ENCODE data around the gene TGM6.
A peak's percentile ranks its signal among the peaks of the same experiment; 100 is the strongest.

Gene TGM6

DNA sequence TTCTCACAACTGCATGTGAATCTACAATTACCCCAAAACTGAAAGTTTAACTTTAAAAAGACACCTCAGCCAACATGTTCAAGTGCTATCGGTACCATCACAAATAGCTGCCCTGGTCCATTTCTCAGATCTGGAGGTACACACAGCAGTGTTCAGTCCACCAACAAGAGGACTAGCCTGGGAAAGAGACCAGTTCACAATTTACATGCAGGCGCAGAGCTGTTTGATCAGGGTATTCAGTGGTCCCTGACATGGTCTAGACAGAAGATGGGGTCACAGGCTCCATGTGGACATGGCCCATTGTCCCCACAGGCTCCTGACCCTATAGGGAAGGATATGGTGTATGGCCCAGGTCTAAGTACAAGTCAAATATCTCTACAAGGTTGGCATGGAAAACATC, 15.6 kb upstream of the TGM6 start:
- no peak for DNase-seq

DNA sequence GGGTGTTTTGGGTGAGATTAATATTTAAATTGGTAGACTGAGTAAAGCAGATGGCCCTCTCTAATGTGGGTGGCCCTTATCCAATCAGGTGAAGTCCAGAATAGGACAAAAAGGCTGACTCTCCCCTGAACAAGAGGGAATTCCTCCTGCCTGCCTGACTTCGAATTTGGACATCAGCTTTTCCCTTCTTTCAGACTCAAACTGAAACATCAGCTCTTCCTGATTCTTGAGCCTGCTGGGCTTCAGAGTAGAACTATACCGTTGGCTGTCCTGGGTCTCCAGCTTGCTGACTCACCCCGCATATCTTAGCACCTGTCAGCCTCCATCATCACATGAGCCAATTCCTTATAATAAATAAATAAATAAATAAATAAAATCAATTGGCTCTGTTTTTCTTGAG, 15.0 kb upstream of the TGM6 start:
- no peak for DNase-seq

DNA sequence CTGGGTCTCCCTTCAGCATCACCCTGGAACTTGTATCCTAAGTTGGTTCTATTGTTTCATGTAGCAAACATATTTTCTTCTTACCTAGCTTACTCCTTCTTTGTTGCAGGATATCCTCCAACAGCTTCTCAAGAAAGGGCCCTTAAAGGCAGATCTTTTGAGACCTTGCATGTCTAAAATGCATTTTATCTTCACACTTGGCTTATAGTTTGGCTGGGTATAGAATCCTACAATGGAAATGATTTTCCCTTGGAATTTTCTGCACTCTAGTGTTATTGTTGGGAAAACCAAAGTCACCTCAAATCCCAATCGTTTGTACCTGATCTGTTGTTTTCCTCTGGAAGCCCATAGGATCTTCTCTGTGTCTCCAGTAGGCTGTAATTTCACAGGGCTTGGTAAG, 12.1 kb upstream of the TGM6 start:
- no peak for DNase-seq

DNA sequence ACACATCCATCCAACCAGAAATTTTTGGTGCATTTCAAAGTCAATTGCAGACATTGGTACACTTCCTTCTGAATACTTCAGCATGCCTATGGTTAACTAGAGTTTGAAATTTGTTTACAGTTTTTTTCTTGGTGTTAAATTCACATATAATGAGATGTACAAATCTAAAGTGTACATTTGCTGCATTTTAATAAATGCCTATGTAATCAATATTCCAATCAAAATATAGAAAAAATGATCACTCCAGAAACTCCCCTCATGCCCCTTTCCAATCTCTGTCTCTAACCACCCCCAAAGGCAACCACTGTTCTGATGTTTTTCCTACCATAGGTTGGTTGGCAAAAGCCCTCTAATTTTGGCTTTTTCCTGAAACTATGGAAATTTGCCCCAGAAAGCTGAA, 7.6 kb upstream of the TGM6 start:
- no peak for DNase-seq

DNA sequence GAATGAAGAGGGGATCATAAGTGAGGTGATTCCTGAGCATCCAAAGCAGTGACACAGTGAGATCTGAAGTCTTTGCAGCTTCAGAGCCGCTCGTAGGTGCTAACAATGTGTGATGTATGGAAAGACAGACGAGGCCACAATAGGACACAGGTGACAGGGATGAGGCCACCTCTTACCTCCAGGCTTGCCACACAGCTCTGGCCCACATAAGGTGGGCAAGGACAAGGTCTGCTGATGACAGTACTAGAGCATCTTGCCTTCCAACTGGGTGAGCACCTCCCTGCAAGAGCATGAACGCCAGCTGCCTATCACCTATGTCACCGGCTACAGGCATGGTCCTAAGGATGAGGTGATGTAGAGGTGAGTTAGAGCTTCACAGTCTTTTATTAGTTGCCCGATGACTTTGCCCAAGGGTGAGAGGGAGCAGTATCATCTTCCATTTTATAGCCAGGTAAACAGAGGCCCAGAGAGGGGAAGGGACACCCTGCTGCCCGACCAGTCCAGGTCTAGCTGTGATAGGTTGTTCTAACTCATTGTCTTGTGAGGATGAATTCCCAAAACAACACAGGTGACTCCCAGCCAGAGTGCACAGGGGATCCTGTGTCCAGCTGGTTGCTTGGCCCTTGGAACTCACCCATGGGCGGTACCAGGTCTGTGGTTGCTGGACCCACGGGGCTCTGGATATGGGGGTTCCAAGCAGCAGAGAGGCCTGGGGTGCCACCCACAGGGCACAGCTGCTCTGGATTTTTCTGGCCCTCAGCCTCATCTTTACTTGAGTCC, 6.2 kb upstream of the TGM6 start:
- DNase-seq: no peak

DNA sequence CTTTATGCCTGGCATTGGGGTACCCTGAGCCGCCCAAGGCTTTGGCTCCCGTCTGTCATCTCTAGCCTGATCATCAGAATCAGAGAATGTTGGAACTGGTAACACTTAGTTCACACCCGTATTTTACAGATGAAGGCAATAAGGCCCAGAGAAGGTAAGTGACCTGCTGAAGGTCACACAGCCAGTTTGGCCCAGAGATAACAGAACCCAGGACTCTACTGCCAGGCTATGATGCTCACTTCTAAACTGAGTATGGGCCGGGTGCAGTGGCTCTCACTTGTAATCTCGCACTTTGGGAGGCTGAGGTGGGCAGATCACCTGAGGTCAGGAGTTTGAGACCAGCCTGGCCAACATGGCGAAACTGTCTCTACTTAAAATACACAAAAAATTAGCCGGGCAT, 1.8 kb upstream of the TGM6 start:
- no peak for DNase-seq

DNA sequence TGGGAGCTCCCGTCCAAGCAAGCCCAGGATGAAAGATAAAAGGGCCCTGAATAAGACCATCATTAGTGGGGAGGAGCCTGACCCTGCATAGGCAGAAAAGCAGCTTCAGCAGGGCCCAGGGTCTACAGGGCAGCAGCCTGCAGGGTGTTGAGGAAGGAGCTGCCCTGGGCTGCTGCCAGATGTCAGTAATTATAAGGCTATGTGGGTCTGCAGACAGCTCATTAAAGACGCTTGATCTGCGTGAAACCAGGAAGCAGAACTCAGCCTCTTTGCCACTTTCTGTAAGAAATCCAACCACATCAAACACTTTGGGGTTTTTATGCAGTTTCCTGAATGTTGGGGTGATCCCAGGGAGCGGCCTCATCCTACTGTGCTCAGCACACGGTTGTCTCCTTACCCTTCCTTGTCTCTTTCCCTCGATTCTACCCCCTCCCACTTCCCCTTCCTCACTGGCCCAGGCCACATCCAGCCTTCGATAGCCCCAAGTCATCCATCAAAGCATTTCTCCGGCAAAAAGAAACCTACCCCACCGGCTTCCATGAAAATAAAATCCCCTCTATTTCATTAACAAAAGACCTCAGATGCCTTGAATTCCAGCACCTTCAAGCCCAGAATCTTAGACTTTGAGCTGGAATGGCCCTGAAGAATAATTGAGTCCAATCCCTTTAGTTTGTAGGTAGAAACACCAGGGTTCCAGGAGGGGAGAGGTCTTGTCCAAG, 1.0 kb upstream of the TGM6 start:
- DNase-seq: peak; percentile 20

DNA sequence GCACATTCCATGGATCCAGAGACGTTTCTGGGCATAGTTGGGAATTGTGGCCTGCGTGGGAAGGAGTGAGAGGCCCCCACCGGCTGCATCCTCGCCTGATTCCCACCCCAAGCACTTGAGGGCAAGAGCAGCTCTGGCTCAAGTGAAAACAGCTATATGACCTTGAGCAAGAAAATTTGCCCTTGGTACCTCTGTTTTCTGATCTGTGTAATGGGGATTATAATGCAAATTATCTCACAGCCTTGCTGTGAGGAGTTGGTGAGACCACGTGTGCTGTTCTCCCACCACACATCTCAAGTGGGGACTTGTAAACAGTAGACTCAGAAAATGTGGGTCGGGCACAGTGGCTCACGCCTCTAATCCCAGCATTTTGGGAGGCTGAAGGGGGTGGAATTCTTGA, 602 bp downstream of the TGM6 start:
- no peak for DNase-seq

DNA sequence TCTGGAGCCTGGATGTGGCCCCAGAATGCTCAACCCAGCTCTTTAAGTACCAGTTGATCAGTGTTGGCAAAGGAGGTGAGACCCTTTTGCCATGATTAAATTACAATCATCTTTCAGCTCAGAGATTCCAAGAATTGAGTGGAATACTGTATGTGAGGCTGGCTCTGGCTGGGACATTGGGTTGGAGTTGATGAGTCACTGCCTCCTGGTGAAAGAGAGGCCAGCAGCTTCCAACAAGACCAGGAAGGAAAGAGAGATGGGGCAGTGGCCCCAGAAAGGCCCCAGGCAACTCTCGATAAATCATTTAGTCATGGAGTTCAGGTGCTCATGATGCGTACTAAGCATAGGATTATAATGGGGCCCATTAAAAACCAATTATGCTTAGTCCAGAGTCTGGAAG, 2.1 kb downstream of the TGM6 start:
- DNase-seq: no peak

DNA sequence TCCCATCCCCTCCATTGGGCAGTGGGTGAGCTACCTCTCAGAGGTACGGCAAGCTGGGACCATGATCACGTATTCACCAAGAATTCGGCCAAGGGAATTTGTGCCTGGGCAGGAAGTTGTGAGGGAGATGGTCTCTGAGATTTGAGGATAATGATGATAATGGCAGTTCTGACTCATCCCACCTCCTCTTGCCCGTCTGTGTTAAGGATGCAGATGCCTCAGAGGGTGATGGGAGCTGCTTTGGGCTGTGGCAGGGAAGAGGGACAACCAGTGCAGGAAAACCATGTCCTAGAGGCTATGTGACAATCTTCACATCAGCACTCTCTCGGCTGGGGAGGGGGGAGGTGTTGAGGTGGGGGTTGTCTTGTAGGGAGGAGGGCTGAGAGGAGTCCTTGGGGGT, 4.3 kb downstream of the TGM6 start:
- no peak for DNase-seq

DNA sequence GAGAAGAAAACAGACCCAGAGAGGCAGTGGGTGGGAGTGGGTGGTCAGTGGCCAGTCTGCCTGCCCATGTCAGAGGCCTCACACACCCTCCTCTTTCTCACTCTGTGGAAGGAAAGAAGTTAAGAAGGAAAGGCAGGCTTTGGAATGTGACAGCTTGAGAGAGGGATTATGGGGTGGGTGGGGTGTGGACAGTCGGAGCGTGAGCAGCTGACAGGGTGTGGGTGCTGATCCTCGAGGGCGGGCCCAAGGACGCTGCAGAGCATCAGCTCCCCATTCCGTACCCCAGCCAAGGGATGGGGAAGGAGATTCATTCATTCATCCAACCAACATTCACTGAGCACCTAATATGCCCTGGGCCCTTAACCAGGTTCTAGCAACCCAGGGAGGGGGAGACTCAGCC, 4.8 kb downstream of the TGM6 start:
- no peak for DNase-seq

DNA sequence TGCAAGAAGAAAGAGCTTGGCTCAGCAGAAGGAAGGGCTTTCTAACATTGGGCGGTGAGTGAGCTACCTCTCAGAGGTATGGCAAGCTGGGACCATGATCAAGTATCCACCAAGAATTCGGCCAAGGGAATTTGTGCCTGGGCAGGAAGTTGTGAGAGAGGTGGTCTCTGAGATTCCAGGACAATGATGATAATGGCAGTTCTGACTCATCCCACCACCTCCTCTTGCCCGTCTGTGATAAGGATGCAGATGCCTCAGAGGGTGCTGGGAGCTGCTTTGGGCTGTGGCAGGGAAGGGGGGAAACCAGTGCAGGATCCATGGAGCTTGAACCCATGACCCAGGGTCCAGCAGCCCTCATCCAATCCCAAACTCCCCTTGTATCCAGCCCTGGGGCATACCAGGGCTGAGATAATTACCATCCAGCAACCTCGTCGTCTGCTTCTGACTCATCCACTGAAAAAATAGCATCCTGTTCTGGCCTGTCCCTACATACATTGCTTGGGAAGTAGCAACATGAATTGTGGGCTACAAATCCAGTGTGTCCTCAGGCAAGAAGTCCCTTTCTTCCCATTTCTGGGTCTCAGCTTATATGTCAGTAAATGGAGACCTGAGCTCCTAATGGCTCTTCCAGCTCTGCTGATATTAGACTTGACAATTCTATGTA, 5.9 kb downstream of the TGM6 start:
- no peak for DNase-seq

DNA sequence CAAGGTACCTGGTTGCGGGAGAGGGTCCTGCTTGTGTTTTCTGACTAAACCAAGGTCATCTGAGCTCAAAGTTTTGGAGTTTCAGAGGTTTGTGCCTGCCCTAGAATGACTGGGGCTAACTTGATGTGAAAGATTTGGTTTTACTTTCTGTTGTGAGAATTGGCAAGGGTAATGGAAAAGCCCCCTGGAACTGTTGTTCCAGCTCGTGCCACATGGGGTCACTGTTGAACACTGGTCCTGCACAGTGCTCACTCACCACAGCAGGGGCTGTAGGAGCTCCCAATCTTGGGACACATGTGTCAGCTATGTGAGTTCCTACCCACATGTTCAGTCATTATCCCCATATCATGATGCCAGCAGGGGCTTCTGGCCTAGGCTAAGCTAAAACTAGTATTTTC, 6.5 kb downstream of the TGM6 start:
- DNase-seq: peak; percentile 28

DNA sequence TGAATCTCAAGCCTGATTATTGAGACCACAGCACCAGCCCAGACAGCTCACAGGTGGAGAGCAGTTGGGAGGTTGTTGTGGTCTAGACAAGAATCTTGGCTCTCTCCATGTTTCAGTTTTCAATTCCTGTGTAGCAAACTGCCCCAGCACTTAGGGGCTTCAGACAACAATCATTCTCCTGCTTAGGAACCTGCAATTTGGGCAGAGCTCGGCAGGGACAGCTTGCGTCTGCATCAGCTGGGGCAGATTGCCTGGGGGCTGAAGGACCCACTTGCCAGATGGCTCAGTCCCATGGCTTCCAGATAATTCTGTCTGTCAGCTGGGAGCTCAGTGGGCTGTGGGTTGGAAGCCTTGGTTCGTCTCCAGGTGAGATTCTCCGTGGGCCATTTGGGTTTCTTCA, 6.9 kb downstream of the TGM6 start:
- no peak for DNase-seq

DNA sequence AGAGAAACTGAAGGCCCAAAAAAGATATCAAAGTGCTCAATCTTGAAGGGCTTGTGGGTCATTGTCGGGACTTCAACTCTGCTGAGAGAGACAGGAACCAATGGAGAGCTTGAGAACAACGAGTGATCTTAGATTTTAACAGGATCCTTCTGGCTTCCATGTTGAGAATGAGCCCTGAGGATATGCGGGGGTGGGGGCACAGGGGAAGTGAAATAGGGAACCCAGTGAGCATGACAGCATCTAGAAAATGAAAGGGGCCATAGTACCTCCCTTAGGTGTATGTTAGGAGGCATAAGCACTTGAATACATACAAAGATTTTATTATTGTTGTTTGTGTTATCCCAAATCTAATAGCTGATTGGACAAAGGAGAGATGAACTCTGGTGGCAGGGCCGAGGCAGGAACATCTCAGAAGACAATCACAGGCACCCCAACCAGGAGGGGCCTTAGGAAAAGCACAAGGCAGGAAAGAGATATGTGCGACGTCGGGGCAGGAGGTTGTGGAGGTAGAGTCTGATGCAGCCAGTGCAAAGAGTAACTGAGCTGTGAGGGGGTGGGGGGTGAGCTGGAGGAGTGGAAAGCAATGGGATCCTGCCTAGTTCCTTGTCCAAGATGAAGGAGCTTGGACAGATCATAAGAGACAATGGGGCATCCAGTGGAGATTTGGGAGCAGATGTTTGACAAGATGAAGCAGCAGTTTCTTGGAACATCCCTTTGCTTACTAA, 10.4 kb downstream of the TGM6 start:
- DNase-seq: no peak

DNA sequence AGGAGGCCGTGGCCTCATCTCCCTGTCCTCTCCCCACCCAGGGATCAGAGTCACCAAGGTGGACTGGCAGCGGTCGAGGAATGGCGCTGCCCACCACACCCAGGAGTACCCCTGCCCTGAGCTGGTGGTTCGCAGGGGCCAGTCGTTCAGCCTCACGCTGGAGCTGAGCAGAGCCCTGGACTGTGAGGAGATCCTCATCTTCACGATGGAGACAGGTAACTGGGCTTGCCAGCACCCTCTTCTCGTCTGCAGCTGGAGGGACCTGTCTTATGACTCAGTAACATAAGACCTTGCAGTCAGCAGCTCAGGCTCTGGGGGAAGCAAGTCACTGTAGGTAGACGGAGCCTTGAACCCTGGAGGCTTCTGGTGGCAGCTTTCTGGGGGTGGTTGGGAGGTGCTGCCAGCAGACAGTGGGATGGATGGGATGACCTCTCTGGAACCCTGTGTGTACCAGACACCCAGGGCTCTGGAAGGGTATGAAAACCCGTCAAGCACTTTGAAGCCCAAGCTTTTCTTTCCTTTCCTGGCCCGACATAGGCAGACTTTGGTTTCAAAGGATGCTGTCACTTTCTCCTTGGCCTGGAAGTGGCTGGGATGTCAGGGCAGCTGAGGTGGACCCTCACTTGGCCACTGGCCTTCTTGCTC, 13.8 kb downstream of the TGM6 start:
- no peak for DNase-seq

DNA sequence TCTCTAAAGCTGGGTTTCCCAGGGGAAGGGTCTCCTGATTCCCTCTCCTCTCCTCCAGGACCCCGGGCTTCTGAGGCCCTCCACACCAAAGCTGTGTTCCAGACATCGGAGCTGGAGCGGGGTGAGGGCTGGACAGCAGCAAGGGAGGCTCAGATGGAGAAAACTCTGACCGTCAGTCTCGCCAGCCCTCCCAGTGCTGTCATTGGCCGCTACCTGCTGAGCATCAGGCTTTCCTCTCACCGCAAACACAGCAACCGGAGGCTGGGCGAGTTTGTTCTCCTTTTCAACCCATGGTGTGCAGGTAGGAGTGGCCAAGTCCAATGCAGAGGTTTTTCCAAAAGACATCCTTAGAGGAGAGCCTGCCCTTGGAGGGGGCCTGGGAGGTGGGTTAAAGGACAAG, 14.4 kb downstream of the TGM6 start:
- no peak for DNase-seq

DNA sequence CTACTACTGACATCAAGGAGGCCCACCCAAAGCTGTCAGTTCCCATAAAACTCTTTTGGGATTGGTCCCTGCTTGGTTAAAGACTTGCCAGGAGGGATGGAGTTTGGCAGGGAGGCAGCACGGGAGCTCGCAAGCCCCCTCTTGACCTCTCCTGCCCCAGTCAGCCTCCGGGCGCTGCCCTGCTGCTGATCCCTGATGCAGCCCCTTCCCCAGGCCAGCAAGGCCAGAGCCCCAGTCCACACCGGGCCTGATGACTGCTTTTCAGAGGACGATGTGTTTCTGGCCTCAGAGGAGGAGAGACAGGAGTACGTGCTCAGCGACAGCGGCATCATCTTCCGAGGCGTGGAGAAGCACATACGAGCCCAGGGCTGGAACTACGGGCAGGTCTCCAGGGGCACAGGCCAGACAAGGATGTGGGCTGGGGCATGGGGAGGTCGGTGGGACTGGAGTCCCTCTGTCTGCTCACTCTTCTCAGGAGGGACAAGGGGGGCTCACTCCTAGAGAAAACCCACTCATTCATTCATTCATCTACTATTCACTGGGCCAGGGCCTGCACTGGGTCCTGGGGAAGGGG, 15.6 kb downstream of the TGM6 start:
- no peak for DNase-seq

DNA sequence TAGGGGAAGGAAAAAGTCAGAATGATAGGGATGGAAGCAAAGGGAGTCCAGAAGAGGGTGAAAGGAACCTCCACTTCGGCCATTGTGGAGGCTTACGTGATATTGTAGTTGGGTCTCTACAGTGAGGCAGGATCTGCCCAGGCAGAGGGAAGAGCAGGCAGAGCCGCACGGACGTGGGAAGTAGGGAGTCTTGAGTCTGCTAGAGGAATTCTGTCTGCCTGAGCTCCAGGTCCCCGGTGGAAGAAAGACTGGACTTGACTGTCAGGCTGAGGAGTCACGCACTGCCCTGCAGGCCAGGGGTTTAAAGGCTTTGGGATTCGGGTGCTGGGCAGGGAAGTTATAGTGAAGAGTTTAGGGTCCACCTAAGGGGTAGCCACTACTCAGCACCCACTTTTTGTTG, 16.4 kb downstream of the TGM6 start:
- no peak for DNase-seq

DNA sequence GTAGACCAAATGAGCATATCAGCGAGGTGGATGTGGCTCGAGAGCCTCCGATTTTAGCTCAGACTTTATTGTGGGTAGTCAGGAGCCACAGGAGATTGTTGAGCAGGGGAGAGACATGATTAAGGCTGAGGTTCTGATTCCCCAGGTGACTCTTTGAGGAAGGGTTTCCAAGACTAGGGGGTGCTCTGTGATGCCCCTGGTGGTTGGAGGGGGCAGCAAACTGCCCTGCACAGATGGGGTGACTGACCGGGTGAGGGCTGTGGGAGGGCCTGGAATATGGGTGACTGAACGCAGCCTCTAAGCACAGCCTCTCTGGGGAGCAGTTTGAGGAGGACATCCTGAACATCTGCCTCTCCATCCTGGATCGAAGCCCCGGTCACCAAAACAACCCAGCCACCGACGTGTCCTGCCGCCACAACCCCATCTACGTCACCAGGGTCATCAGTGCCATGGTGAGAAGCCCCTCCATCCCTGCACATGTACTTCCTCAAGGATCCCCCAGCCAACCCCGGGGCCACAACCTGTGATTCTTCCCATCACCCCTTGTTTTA, 17.0 kb downstream of the TGM6 start:
- no peak for DNase-seq

DNA sequence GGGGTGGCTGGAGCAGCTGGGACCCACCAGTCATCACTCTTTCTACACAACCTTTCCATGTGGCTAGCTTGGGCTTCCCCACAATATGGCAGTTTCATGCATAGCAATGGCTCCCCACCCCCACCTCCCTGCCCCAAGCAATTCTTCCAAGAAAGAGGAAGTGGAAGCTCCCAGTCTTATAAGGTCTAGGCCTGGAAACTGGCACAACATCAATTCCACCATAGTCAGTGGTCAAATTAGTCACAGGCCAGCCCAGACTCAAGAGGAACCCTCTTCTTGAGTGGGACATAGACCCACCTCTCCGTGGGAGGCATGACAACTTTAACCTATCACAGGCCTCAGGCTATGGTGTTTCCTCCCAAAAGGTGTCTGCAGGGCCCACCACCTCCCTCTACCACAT, 17.7 kb downstream of the TGM6 start:
- no peak for DNase-seq

DNA sequence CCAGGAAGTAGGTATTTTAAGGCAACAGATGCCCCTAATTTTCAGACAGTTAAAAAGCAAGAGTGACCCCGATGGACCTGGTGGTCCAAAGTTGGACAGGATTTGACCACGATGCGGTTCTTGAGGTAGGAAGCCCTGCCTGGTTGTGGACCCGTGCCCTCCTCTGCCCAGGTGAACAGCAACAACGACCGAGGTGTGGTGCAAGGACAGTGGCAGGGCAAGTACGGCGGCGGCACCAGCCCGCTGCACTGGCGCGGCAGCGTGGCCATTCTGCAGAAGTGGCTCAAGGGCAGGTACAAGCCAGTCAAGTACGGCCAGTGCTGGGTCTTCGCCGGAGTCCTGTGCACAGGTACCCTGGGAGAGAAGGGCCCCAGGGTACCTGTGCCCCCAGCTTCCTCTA, 18.7 kb downstream of the TGM6 start:
- DNase-seq: no peak
